KOPT-K1 (cell line): ENCODE measurements around the gene NAA25.
A peak's percentile ranks its signal among the peaks of the same experiment; 100 is the strongest.
"Not testable (repeated sequence)": the region's sequence is repeated elsewhere in the genome, so short reads cannot be mapped to it uniquely, and the experiment has no call there.

Experiments
- H3K27ac ChIP-seq: fragments of 200-600 bp; sonication (generic); 2 replicates; pipeline ENCODE4 v1.5.1; 2016; ENCODE audit warnings: antibody characterized with exemption, mild to moderate bottlenecking, low read depth, low read length; ENCODE audit not compliant: poor library complexity, severe bottlenecking
- H3K36me3 ChIP-seq: fragments of 200-600 bp; sonication (generic); 2 replicates; pipeline ENCODE4 v1.5.1; 2017; ENCODE audit warnings: antibody characterized with exemption, mild to moderate bottlenecking, low read length, moderate library complexity; ENCODE audit not compliant: insufficient read depth
- H3K9me3 ChIP-seq: fragments of 200-600 bp; sonication (generic); 2 replicates; pipeline ENCODE4 v1.5.1; 2017; ENCODE audit warnings: antibody characterized with exemption, low read length, mild to moderate bottlenecking; ENCODE audit not compliant: insufficient read depth, poor library complexity, severe bottlenecking

NAA25 gene

GRCh38 chr12:112012775-112013600 is 95.6 kb downstream of the NAA25 start, which contains the start of the genes ERP29 and TMEM116:
TSS of gene ERP29 (plus strand) at chr12:112013426. CDS start at chr12:112013466, 40 bp downstream.
TSS of gene TMEM116 (minus strand) at chr12:112013165. CDS start at chr12:112005270, 7,895 bp downstream.
- H3K36me3 ChIP-seq, result peaks cover 35% of the 10 kb centered on the region
- H3K27ac ChIP-seq, result peak within 1 kb of the TSS; percentile 99
- H3K9me3 ChIP-seq, result no peaks in the 10 kb centered on the region

- H3K27ac ChIP-seq, result peak overlapping the region; percentile 99
- no peaks in the 10 kb centered on the region for H3K9me3 ChIP-seq
- peaks cover 23% of the 10 kb centered on the region for H3K36me3 ChIP-seq
Measured at GRCh38 chr12:112011685-112012084, 96.9 kb downstream of the NAA25 start.

- Histone ChIP-seq H3K27ac (no peak overlapping the region), H3K36me3 (peaks cover 13% of the 10 kb centered on the region)
Measured at GRCh38 chr12:112010415-112011344, 97.9 kb downstream of the NAA25 start.

GRCh38 chr12:112009596-112009995 is 99.0 kb downstream of the NAA25 start:
- not testable (repeated sequence) for H3K27ac ChIP-seq, H3K36me3 ChIP-seq, H3K9me3 ChIP-seq

More at GRCh38 chr12:112010415-112011344, 97.9 kb downstream of the NAA25 start:
- H3K9me3 ChIP-seq, result no peaks in the 10 kb centered on the region

- peaks cover 8% of the 10 kb centered on the region; the same call in 1 of the 2 replicates for H3K36me3 ChIP-seq
- no peaks in the 10 kb centered on the region for H3K9me3 ChIP-seq
- no peak overlapping the region for H3K27ac ChIP-seq
Measured at GRCh38 chr12:112008918-112009317, 99.7 kb downstream of the NAA25 start.

GRCh38 chr12:112007945-112008344 is 100.6 kb downstream of the NAA25 start:
- peaks cover 8% of the 10 kb centered on the region; the same call in 1 of the 2 replicates for H3K36me3 ChIP-seq
- H3K9me3 ChIP-seq, result no peaks in the 10 kb centered on the region
- no peak overlapping the region for H3K27ac ChIP-seq

- H3K27ac ChIP-seq, result no peak overlapping the region
Measured at GRCh38 chr12:112005419-112006395, 102.9 kb downstream of the NAA25 start.

GRCh38 chr12:112004041-112004440 is 104.5 kb downstream of the NAA25 start:
- no peak overlapping the region for H3K27ac ChIP-seq
- no peaks in the 10 kb centered on the region for H3K9me3 ChIP-seq
- no peaks in the 10 kb centered on the region for H3K36me3 ChIP-seq

More at GRCh38 chr12:112005419-112006395, 102.9 kb downstream of the NAA25 start:
- peaks cover 7% of the 10 kb centered on the region; the same call in 1 of the 2 replicates for H3K36me3 ChIP-seq
- no peaks in the 10 kb centered on the region for H3K9me3 ChIP-seq

GRCh38 chr12:112001576-112001975 is 107.0 kb downstream of the NAA25 start:
- H3K27ac ChIP-seq, result peak overlapping the region; percentile 8
- H3K9me3 ChIP-seq, result no peaks in the 10 kb centered on the region
- no peaks in the 10 kb centered on the region for H3K36me3 ChIP-seq

GRCh38 chr12:112000820-112001219 is 107.8 kb downstream of the NAA25 start:
- H3K36me3 ChIP-seq, result no peaks in the 10 kb centered on the region
- no peaks in the 10 kb centered on the region for H3K9me3 ChIP-seq
- H3K27ac ChIP-seq, result no peak overlapping the region

- not testable (repeated sequence) for H3K9me3 ChIP-seq, H3K27ac ChIP-seq, H3K36me3 ChIP-seq
Measured at GRCh38 chr12:111999129-111999528, 109.5 kb downstream of the NAA25 start.

- H3K36me3 ChIP-seq, result no peaks in the 10 kb centered on the region
- H3K27ac ChIP-seq, result no peak overlapping the region
- no peaks in the 10 kb centered on the region for H3K9me3 ChIP-seq
Measured at GRCh38 chr12:111998015-111998414, 110.6 kb downstream of the NAA25 start.

- peak overlapping the region; percentile 16 for H3K27ac ChIP-seq
- no peaks in the 10 kb centered on the region for H3K36me3 ChIP-seq
- H3K9me3 ChIP-seq, result no peaks in the 10 kb centered on the region
Measured at GRCh38 chr12:111997300-111997699, 111.3 kb downstream of the NAA25 start.
